ENCODE measurements around the gene MEIOSIN.
"Not testable (repeated sequence)": the region's sequence is repeated elsewhere in the genome, so short reads cannot be mapped to it uniquely, and the experiment has no call there.

MEIOSIN gene

GRCh38 chr19:45728683-45729082 is 4.6 kb upstream of the MEIOSIN start:
- DNase-seq, result not testable (repeated sequence)

- peak; percentile 25 for DNase-seq
These were observed 3.4 kb upstream of the MEIOSIN start for GRCh38 chr19:45729800-45730290.

GRCh38 chr19:45730368-45731288 is 2.6 kb upstream of the MEIOSIN start, which contains the start of gene FBXO46:
Gene FBXO46, minus strand, starts transcription at chr19:45730896. Its CDS starts 17,401 bp downstream, at chr19:45713495.
- DNase-seq, result peak; percentile 99

GRCh38 chr19:45739498-45740439 is 6.5 kb downstream of the MEIOSIN start:
- DNase-seq, result peak; percentile 65

GRCh38 chr19:45742969-45743368 is 9.7 kb downstream of the MEIOSIN start:
- no peak for DNase-seq

GRCh38 chr19:45745606-45746005 is 12.4 kb downstream of the MEIOSIN start:
- DNase-seq, result no peak

GRCh38 chr19:45746866-45747265 is 13.6 kb downstream of the MEIOSIN start:
- no peak for DNase-seq

GRCh38 chr19:45747513-45747912 is 14.3 kb downstream of the MEIOSIN start:
- no peak for DNase-seq

GRCh38 chr19:45751483-45751882 is 18.2 kb downstream of the MEIOSIN start:
- DNase-seq, result not testable (repeated sequence)

GRCh38 chr19:45752639-45753038 is 19.4 kb downstream of the MEIOSIN start:
- DNase-seq, result no peak

- no peak for DNase-seq
These were observed 20.3 kb downstream of the MEIOSIN start for GRCh38 chr19:45753548-45753947.

- DNase-seq, result no peak
These were observed 21.1 kb downstream of the MEIOSIN start for GRCh38 chr19:45754323-45754722.

GRCh38 chr19:45757695-45758094 is 24.5 kb downstream of the MEIOSIN start:
- no peak for DNase-seq

- no peak for DNase-seq
These were observed 25.7 kb downstream of the MEIOSIN start for GRCh38 chr19:45758921-45759320.

- DNase-seq, result no peak
These were observed 28.5 kb downstream of the MEIOSIN start for GRCh38 chr19:45761714-45762113.

- DNase-seq, result no peak
These were observed 29.8 kb downstream of the MEIOSIN start for GRCh38 chr19:45762870-45763631.

- no peak for DNase-seq
These were observed 30.6 kb downstream of the MEIOSIN start for GRCh38 chr19:45763691-45764294.

- DNase-seq, result no peak
These were observed 31.2 kb downstream of the MEIOSIN start for GRCh38 chr19:45764475-45764874.

GRCh38 chr19:45764945-45765701 is 31.9 kb downstream of the MEIOSIN start:
- DNase-seq, result no peak

GRCh38 chr19:45765702-45766295 is 32.6 kb downstream of the MEIOSIN start:
- no peak for DNase-seq
